RWPE2 (cell line): ENCODE results near the gene KPNA6.

ENCODE experiments used
- ATAC-seq: fragments of 200-7000 bp; cut with Tn5 transposase; 3 replicates; pipeline ENCODE4 v1.9.1; 2021; ENCODE audit warnings: low read depth
- DNase-seq: peaks from one replicate; pipeline ENCODE4 v3.0.0-alpha.2; 2020; ENCODE audit warnings: low spot score
- H3K27ac ChIP-seq: fragments of 450-650 bp; 2 replicates; pipeline ENCODE4 v1.5.1; 2017; ENCODE audit warnings: mild to moderate bottlenecking; ENCODE audit not compliant: poor library complexity, severe bottlenecking
- H3K27me3 ChIP-seq: fragments of 250-450 bp; sonication (Bioruptor Pico); 2 replicates; pipeline ENCODE4 v1.5.1; 2021; ENCODE audit warnings: mild to moderate bottlenecking, moderate library complexity; ENCODE audit not compliant: insufficient read depth, poor library complexity, severe bottlenecking
- H3K36me3 ChIP-seq: fragments of 250-450 bp; sonication (Bioruptor Pico); 2 replicates; pipeline ENCODE4 v1.5.1; 2020; ENCODE audit warnings: low read depth, mild to moderate bottlenecking, moderate library complexity
- H3K4me1 ChIP-seq: fragments of 250-450 bp; sonication (Bioruptor Pico); 2 replicates; pipeline ENCODE4 v1.5.1; 2021; ENCODE audit warnings: mild to moderate bottlenecking, moderate library complexity; ENCODE audit not compliant: insufficient read depth, poor library complexity, severe bottlenecking
- H3K4me3 ChIP-seq: fragments of 250-450 bp; sonication (Bioruptor Pico); 2 replicates; pipeline ENCODE4 v1.5.1; 2021; ENCODE audit warnings: mild to moderate bottlenecking, moderate library complexity; ENCODE audit not compliant: severe bottlenecking
- H3K9me3 ChIP-seq: fragments of 250-450 bp; sonication (Bioruptor Pico); 2 replicates; pipeline ENCODE4 v1.5.1; 2021; ENCODE audit warnings: mild to moderate bottlenecking, moderate library complexity; ENCODE audit not compliant: severe bottlenecking
- TF ChIP-seq, protein P1 (sequence below): fragments of 450-650 bp; IDR thresholded peaks from one replicate; pipeline ENCODE4 v1.5.1; 2017; ENCODE audit warnings: mild to moderate bottlenecking, moderate library complexity; ENCODE audit not compliant: poor library complexity, severe bottlenecking

KPNA6 gene

DNA sequence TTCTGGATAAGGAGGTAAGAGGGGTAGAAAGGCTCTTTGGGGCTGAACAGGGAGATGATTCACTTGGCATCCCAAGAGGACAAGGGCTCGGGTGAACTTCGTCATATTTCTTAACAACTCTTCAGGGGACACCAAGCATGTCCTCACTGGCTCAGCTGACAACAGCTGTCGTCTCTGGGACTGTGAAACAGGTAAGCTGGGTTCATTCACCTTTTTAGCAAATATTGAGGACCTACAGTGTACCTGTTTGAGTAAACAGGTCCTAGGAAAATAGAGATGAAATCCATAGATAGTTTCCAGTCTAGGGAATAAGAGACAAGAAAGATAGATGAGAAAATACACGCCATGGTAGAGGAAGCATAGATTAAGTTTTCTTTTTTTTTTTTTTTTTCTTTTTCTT, 116.4 kb downstream of the KPNA6 start:
- DNase-seq (no peak), ATAC-seq (no peak)
- Histone ChIP-seq H3K4me1 (peaks cover 3% of the 10 kb centered on the region), H3K27ac (no peak overlapping the region), H3K36me3 (peaks cover 68% of the 10 kb centered on the region), H3K27me3 (no peaks in the 10 kb centered on the region), H3K4me3 (no peak overlapping the region), H3K9me3 (no peaks in the 10 kb centered on the region)
- TF ChIP-seq, protein P1, sequence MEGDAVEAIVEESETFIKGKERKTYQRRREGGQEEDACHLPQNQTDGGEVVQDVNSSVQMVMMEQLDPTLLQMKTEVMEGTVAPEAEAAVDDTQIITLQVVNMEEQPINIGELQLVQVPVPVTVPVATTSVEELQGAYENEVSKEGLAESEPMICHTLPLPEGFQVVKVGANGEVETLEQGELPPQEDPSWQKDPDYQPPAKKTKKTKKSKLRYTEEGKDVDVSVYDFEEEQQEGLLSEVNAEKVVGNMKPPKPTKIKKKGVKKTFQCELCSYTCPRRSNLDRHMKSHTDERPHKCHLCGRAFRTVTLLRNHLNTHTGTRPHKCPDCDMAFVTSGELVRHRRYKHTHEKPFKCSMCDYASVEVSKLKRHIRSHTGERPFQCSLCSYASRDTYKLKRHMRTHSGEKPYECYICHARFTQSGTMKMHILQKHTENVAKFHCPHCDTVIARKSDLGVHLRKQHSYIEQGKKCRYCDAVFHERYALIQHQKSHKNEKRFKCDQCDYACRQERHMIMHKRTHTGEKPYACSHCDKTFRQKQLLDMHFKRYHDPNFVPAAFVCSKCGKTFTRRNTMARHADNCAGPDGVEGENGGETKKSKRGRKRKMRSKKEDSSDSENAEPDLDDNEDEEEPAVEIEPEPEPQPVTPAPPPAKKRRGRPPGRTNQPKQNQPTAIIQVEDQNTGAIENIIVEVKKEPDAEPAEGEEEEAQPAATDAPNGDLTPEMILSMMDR, result no peak
